HG03342 (cell line): ENCODE data around the gene UNC119.
A peak's percentile ranks its signal among the peaks of the same experiment; 100 is the strongest.

Experiments used
- ATAC-seq: cut with Tn5 transposase; IDR thresholded peaks from one replicate; pipeline ENCODE4 v1.9.1; 2021; ENCODE audit warnings: mild to moderate bottlenecking, moderate library complexity; ENCODE audit not compliant: unreplicated experiment

UNC119 gene

GRCh38 chr17:28573521-28573920, 21.1 kb upstream of the UNC119 start:
- ATAC-seq, result no peak

DNA sequence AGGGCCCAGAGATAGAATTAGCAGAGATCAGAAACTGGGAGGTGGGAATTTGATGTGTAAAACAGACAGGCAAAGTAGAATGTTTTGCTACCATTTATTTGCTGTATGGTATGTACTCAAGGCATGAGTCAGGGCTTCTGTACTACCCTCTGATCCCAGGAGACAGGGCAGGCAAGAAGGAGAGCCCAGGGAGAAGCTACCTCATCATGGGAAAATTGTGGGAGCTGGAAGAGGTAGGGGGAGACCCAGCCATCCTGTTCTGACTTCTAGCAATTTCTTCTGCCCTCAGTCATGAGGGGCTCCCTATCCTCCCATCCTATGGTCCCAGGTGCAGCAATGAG, 20.6 kb upstream of the UNC119 start:
- ATAC-seq, result no peak

DNA sequence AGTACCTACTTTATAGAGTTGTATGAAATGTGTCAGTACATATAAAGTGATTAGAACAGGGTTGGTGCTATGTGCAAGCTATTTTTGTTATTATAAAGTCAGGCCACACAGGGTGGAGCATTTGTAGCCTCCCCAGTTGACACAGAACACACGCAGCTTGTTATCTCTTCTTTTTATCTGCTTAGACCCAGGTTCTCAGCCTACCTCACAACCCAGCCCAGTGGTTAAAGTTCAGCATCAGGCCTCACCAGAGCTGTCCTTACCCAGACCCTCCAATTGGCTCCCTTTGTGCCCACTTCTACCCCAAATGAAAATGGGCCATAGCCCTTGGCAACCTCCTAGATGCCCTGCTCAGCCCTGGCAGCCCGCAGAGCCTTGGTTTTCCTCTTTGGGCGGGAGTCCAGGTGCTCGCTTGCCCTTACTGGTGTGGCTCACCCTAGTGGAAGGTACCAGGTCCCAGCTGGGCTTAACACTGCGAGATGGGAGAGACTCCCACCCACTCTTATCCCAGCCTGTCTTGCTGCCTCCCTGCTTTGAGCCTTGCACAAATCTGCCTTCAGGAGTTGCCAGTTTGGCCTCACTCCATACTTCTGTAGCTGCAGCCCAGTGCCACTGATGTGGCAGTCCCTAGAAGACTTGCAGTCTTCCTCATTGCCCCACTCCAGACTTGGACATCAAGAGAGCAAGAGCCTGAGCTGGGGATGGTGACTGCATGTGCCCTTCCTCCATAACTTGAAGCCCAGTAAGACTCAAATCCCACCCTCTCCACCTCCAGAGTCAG, 20.0 kb upstream of the UNC119 start:
- ATAC-seq, result no peak

DNA sequence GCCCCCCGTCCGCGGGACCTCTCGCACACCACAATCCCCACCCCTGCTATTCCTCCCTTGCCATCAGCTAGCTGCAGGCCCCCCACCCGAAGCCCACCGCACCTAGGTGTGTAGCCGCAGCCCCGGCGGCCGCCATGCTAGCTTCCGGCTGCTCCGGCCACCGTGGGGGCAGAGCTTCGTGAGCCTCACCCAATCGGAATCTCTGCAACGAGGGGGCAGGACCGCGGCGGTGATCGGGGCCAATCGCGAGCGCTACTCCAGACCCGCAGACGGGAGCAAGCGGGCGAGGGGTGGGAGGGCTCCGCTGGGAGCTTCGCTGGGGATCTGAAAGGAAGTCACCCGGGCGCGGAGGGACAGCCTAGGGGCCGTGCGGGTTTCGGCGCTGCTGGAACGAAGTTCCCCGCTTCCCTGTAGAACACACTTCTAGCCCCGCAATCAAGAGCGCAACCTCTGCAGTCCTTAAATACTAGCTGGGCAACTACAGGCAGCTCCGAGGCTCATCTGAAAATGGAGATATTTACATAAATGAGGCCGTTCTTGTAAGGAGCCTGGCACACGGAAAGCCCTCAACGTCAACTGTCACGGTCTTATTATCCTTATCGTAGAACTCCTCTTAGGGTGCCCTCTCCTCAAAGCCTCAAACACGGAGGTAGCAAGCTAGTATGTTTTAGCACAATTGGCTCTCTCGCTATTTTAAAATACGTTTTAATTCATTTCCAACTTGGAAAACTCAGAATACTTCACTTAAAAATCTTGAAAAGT, 19.1 kb upstream of the UNC119 start, which contains the start of gene PIGS:
Gene PIGS, minus strand, starts transcription at position 164 of the 762 bp plus-strand sequence. Its CDS starts 28 bp downstream, at position 136.
- peak; percentile 79 for ATAC-seq

DNA sequence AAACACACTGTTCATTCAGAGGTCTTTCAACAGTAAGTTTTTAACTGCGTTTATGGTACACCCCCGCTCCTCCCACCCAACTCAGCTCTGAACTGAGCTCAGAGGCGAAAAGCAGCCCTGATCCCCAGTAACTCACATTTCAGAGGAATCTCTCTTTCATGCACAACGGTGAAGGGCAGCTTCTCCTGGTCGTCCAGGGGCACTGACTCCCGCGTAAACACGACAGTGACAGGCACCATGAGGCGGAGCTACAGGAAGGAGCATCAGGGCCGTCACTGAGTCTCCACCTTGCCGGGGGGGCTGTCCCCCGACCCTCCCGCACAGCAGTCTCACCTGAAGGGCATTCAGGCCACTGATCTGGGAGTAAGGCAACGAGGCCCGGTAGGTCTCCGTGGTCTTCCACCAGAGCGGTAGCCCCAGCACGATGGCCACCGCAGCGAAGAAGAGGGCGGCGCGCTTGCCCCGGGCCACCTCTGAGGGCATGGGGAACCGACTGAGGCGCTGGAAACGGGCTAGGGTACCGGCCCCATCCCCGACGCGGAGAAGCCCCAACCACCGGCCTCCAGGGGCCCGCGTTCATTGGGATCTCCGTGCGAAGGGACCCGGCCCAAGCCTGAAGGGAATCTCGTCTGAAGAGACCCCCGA, 18.4 kb upstream of the UNC119 start:
- peak; percentile 17 for ATAC-seq

DNA sequence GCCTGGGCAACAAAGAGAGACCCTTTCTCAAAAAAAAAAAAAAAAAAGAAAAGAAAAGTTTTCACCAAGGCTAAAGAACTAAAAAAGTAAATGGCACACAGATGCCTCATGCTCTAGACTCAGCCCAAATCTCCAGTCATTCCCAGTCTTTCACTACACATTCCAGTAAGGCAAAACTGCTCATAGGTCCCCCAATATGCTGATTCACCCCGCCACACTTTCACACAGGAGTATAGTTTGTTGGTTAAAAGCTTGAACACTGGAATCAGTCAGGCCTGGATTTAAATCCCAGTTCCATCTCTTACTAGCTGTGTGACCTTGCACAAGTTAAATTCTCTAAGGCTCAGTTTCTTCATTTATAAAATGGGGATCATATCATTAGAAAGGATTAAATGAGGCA, 17.0 kb upstream of the UNC119 start:
- no peak for ATAC-seq

DNA sequence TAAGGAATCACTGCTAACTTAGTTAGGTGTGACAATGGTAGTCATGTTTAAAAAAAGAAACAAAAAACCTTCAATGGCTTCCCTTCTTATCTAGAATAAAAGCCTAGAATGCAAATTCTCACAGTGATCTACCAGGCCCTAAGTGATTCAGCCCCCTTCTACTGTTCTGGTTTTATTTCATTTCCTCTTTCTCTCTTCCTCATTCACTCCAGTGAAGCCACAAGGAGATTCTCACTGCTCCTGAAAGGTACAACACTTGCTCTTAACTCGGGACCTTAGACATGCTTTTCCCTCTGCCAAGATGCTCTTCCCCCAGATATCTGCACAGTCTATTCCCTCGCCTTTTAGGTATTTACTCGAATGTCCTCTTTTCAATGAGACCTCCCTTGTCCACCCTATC, 15.2 kb upstream of the UNC119 start:
- ATAC-seq, result peak; percentile 34

DNA sequence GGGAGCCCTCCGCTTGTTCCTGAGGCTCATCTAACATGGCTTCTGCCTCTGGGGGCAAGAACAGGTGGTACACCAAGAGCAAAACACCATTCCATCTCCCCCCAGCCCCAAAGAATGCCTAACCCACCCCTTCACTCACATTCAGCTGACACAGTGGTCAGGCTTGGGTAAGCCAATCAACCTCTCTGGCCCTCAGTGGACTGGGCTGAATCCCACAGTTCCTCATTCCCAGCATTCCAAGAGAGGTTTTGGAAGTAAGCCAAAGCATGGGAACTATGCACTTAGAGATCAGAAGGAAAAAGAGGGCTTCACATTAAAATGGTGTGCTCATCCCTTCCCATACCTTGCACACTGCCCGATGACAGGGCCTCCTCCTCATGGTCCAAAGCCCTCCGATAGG, 11.1 kb upstream of the UNC119 start:
- no peak for ATAC-seq

DNA sequence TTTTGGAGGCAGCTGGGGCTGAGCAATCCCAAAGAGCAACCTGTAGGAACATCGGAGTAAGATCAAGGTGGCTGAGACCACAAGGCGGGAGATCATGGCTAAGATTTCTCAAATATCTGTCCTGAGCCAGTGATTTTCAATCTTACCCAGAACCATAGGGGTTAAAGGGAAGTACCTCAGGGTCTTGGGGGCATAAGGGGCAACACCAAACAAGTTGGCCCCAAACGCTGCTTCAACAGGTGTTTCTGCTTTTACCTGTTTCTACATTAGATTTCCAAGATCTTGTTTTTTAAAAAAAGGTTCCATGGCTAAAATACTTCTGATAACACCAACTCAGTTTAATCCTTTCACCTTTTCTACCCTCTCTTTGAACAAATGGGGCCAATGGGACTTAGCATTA, 2.6 kb upstream of the UNC119 start:
- ATAC-seq, result no peak

GRCh38 chr17:28554565-28554964, 2.1 kb upstream of the UNC119 start:
- no peak for ATAC-seq

DNA sequence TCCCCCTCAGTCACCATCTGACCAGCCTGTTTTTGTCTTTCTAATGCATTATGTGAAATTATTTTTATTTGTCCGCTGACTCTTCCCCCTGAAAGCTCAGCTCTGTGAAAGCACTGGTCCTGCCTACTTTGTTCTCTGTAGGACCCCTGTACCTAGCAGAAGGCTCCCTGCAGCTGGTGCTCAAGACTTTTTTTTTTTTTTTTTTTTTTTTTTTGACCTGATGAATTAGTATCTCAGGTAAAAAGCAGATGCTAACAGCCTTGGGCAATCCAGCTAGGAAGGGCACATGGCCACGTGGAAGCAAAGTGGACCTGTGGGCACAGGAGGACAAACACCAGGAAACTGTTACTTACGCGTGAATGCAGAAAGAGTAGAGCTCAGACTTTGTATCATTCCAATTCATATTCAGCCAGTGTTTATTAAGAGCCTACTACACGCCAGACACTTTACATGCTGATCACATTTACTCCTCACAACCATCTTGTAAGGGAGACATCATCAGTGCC, 629 bp upstream of the UNC119 start:
- no peak for ATAC-seq

DNA sequence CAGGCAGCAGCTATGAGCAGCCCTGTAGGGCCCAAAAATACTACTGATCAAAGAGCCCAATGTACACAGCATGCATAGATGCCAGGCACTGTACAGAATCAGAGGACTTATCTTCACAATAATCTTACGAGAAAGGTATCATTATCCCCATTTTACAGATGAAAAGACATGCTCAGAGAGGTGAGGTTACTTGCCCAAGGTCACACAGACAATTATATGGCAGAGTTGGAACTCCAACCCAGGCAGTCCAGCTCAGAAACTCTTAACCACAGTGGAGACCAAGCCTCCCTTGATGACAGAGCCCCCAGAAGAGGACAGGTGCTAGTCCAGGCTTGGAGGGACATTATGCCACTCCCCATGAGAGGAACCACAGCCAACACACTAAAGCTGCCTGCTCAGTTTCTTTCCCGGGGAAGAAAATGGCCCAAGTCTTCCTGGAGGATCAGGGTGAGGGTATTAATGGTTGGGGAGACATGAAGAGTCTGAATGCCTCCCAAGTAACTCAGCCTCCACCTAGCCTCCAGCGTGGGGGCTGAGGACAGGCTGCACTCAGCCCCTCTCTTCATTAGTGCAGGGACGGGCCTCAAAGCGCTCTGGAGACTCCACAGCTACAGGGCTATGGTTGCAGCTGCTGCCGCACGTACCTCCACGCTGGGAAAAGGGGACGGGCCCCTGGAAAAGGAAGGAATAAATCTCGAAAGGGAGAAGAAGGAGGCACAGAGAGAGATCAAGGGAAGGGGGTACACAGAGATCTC, 826 bp downstream of the UNC119 start:
- ATAC-seq, result no peak

DNA sequence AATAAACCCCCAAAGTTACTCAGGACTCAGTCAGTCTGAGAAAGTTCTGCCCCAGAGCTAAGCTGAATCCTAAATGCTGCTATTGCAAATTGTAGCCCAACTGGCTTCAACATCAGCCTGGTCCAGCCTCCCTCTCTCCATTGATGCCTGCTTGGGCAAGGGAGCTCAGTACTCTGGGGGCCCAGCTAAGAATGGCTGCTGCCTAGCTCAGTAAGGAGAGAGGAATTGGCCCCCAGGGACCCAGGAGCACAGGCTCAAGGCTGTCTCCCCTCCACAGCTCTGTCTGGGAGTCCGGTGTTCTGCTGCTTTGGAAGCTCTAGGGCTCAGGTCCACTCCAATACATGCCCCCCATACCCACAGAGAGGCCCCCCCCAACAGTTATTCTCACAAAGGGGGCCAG, 1.6 kb downstream of the UNC119 start:
- ATAC-seq, result no peak

GRCh38 chr17:28549236-28550132, 2.9 kb downstream of the UNC119 start:
- peak; percentile 37 for ATAC-seq

GRCh38 chr17:28548417-28549130, 3.9 kb downstream of the UNC119 start:
- ATAC-seq, result no peak

DNA sequence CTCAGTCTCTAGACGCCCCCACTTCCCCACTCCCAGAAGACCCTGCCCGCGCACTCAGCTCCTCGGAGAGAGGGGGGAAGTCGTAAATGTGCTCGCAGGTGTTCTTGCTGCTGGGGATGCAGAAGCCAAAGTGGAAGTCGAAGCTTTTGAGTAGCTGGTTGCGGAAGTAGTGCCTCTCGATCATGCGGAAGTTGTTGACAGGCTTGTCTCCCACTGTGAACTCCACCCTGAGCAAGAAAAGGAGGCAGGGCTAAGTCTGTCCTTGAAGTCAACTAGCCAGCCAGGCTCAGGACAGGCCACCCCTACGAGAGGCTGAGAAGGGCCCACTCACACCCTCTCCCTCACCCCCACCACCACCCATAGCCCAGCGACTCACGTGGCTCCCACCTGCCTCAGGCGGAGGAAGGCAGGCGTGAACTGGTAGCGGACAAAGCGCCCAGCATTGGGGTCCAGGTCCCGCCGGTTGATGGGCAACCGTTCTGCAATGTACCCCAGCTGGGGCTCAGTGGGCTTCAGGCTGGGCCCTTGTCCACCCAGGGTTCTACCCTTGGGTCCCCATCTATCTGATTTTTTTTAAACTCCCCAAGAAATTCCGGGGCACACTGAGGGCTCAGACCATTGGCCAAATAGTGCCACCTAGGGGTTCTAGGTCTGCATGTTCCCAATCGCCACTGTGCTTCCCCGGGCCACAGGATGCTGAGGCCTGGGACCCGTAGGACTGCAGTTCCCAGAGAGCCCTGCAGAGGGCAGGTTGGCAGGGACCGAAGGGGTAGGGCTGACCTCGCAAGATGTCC, 4.6 kb downstream of the UNC119 start:
- no peak for ATAC-seq

- no peak for ATAC-seq
Observed at GRCh38 chr17:28547096-28547622, 5.3 kb downstream of the UNC119 start.

DNA sequence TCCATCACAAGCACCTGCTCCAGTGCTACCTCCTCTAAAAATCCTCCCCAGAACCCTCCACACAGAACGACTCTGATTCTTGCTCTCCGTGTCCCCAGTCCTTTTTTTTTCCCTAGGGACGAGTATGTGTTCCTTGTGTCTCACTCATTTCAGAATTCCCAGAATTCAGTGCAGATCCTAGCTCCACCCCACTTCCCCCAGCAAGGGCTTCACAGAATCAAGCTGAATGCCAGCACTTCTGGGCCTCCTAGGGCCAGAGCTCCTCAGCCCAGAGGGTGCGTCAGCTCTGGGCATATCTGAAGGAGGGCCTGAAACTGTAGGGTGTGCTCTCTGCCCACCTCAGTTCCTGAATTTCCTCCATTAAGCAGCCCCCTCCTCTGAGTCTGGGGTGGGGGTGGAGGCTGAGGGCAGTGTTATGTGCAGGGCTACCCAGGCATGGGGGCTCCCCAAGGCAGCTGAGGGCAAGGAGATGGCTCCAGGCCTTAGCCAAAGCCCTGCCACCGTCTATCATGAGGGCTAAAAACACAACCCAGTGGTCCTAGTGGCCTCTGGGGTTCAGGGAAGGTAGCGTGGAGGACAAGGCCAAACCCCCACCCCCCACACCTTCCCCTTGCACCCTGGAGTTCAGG, 6.5 kb downstream of the UNC119 start:
- ATAC-seq, result no peak
